ENCODE results near the gene COIL.

Gene COIL

DNA sequence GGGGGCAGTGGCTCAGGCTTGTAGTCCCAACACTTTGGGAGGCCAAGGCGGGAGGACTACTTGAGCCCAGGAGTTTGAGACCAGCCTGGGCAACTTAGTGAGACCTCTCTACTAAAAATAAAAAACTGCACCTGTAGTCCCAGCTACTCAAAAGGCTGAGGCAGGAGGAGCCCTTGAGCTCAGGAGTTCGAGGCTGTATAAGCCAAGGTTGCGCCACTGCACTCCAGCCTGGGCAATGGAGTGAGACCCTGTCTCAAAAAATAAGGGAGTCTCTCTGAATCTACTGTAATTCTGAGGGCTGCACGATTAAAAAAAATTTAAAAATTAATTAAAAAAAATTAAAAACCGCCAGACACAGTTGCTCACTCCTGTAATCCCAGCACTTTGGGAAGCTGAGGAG lies 3.9 kb downstream of the COIL start:
- no peak for ATAC-seq (ENCODE audit: insufficient read depth, low read depth)
- TF ChIP-seq EZH2 (IDR thresholded peaks at IDR 0.05; ENCODE audit: borderline replicate concordance, low read depth, low read length, severe bottlenecking) (no peak), CTCF (IDR thresholded peaks at IDR 0.05; ENCODE audit: borderline replicate concordance, extremely low read depth, low read length, poor library complexity, severe bottlenecking) (no peak)
- H3K9ac ChIP-seq (ENCODE audit: low read depth, low read length) = no peak overlapping the region
- DNase-seq = no peak
- H3K4me1 ChIP-seq (ENCODE audit: insufficient read depth, low read length) = peaks cover 42% of the 10 kb centered on the region
- H3K4me3 ChIP-seq (ENCODE audit: low read depth in 1 of 2, low read length in 2 of 2) = no peak overlapping the region
- peaks cover 84% of the 10 kb centered on the region for H3K79me2 ChIP-seq (ENCODE audit: insufficient read depth, low read length)
- no peak overlapping the region for H3K4me2 ChIP-seq (ENCODE audit: insufficient read depth, low read length)
- no peak overlapping the region for H2AFZ ChIP-seq (ENCODE audit: low read depth, low read length)
- H3K27ac ChIP-seq (ENCODE audit: low read length) = no peak overlapping the region
- peaks cover 24% of the 10 kb centered on the region for H4K20me1 ChIP-seq (ENCODE audit: insufficient read depth, low read length)
- H3K27me3 ChIP-seq (ENCODE audit: insufficient read depth, low read length, poor library complexity) = no peaks in the 10 kb centered on the region
- H3K9me3 ChIP-seq (ENCODE audit: insufficient read depth, low read length, severe bottlenecking) = no peaks in the 10 kb centered on the region
- H3K36me3 ChIP-seq (ENCODE audit: insufficient read depth, low read length) = peaks cover 38% of the 10 kb centered on the region

- peaks cover 80% of the 10 kb centered on the region for H3K36me3 ChIP-seq (ENCODE audit: insufficient read depth, low read length)
- H3K79me2 ChIP-seq (ENCODE audit: insufficient read depth, low read length) = peaks cover 39% of the 10 kb centered on the region
These were observed 11.3 kb downstream of the COIL start for GRCh38 chr17:56949595-56949994.

GRCh38 chr17:56948491-56948890 lies 12.4 kb downstream of the COIL start:
- Histone ChIP-seq H3K27ac (ENCODE audit: low read length) (no peak overlapping the region), H3K79me2 (ENCODE audit: insufficient read depth, low read length) (peaks cover 29% of the 10 kb centered on the region), H3K27me3 (ENCODE audit: insufficient read depth, low read length, poor library complexity) (no peaks in the 10 kb centered on the region), H3K4me2 (ENCODE audit: insufficient read depth, low read length) (no peak overlapping the region), H2AFZ (ENCODE audit: low read depth, low read length) (no peak overlapping the region), H4K20me1 (ENCODE audit: insufficient read depth, low read length) (peaks cover 17% of the 10 kb centered on the region), H3K9ac (ENCODE audit: low read depth, low read length) (no peak overlapping the region), H3K4me1 (ENCODE audit: insufficient read depth, low read length) (no peaks in the 10 kb centered on the region), H3K4me3 (ENCODE audit: low read depth in 1 of 2, low read length in 2 of 2) (no peak overlapping the region), H3K9me3 (ENCODE audit: insufficient read depth, low read length, severe bottlenecking) (no peaks in the 10 kb centered on the region), H3K36me3 (ENCODE audit: insufficient read depth, low read length) (peaks cover 84% of the 10 kb centered on the region)
- TF ChIP-seq CTCF (IDR thresholded peaks at IDR 0.05; ENCODE audit: borderline replicate concordance, extremely low read depth, low read length, poor library complexity, severe bottlenecking) (no peak), EZH2 (IDR thresholded peaks at IDR 0.05; ENCODE audit: borderline replicate concordance, low read depth, low read length, severe bottlenecking) (no peak)
- ATAC-seq (ENCODE audit: insufficient read depth, low read depth) = no peak
- DNase-seq = no peak

More at GRCh38 chr17:56949595-56949994, 11.3 kb downstream of the COIL start:
- Histone ChIP-seq H3K27me3 (ENCODE audit: insufficient read depth, low read length, poor library complexity) (no peaks in the 10 kb centered on the region), H3K27ac (ENCODE audit: low read length) (no peak overlapping the region), H3K4me1 (ENCODE audit: insufficient read depth, low read length) (no peaks in the 10 kb centered on the region), H4K20me1 (ENCODE audit: insufficient read depth, low read length) (peaks cover 19% of the 10 kb centered on the region), H3K9ac (ENCODE audit: low read depth, low read length) (no peak overlapping the region), H2AFZ (ENCODE audit: low read depth, low read length) (no peak overlapping the region), H3K4me3 (ENCODE audit: low read depth in 1 of 2, low read length in 2 of 2) (no peak overlapping the region), H3K9me3 (ENCODE audit: insufficient read depth, low read length, severe bottlenecking) (no peaks in the 10 kb centered on the region), H3K4me2 (ENCODE audit: insufficient read depth, low read length) (no peak overlapping the region)
- DNase-seq (no peak), ATAC-seq (ENCODE audit: insufficient read depth, low read depth) (no peak)
- no peak for TF ChIP-seq CTCF (IDR thresholded peaks at IDR 0.05; ENCODE audit: borderline replicate concordance, extremely low read depth, low read length, poor library complexity, severe bottlenecking)
- no peak for TF ChIP-seq EZH2 (IDR thresholded peaks at IDR 0.05; ENCODE audit: borderline replicate concordance, low read depth, low read length, severe bottlenecking)

DNA sequence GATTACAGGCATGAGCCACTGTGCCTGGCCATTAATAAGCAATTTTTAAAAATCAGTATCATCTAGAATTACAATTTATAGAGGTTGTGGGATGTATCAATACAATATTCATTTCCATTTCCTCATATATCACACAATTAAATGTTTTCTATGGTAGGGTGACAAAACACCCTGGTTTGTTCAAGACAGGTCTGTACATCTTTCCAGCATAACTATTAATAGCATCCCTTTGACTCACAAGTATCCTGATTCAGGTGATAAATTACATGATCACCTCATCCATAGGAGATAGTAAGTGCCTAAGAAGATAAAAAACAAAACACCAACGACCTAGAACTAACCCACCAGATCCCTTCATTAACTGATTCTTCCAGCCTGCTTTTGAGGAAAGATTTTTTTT lies 13.1 kb downstream of the COIL start:
- Histone ChIP-seq H3K4me1 (ENCODE audit: insufficient read depth, low read length) (no peaks in the 10 kb centered on the region), H3K79me2 (ENCODE audit: insufficient read depth, low read length) (peaks cover 23% of the 10 kb centered on the region), H3K4me2 (ENCODE audit: insufficient read depth, low read length) (no peak overlapping the region), H3K36me3 (ENCODE audit: insufficient read depth, low read length) (peaks cover 87% of the 10 kb centered on the region), H3K9ac (ENCODE audit: low read depth, low read length) (no peak overlapping the region), H3K27ac (ENCODE audit: low read length) (no peak overlapping the region), H3K27me3 (ENCODE audit: insufficient read depth, low read length, poor library complexity) (no peaks in the 10 kb centered on the region), H2AFZ (ENCODE audit: low read depth, low read length) (no peak overlapping the region), H3K4me3 (ENCODE audit: low read depth in 1 of 2, low read length in 2 of 2) (no peak overlapping the region), H4K20me1 (ENCODE audit: insufficient read depth, low read length) (peaks cover 15% of the 10 kb centered on the region), H3K9me3 (ENCODE audit: insufficient read depth, low read length, severe bottlenecking) (no peaks in the 10 kb centered on the region)
- DNase-seq (no peak), ATAC-seq (ENCODE audit: insufficient read depth, low read depth) (no peak)
- TF ChIP-seq CTCF (IDR thresholded peaks at IDR 0.05; ENCODE audit: borderline replicate concordance, extremely low read depth, low read length, poor library complexity, severe bottlenecking) = no peak
- no peak for TF ChIP-seq EZH2 (IDR thresholded peaks at IDR 0.05; ENCODE audit: borderline replicate concordance, low read depth, low read length, severe bottlenecking)

Measured in DND-41 (cell line).